ENCODE results near the gene DHFR2. TPM values are rescaled to one million over a fixed set of nuclear protein-coding genes. Genes with fewer than 3 reads are reported as not detected.
A peak's percentile ranks its signal among the peaks of the same experiment; 100 is the strongest.

The DHFR2 gene
- total RNA-seq, 4 donors from 2014 or later, result 1.2 to 2.1 (median 1.4) TPM

DNA sequence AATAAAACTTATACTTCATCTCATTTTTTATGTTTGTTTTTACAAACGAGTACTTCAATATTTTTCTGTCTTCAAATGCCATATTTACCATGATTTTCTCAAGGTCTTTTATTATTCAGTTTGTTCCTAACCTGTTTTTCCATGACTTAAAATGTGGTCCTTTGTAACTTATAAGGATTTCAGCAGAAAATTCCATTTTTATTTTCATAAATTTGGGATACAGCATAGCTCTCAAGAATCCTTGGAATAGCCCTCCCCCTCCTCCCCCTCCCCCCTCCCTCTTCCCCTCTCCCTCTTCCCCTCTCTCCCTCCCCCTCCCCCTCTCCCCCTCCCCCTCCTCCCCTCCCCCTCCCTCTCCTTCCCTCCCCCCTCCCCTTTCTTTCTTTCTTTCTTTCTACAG, 19.4 kb downstream of the DHFR2 start:
- in situ Hi-C loops (cut with MboI; ENCODE audit: low sequenced_read_pairs in 4 of 4), result no loop called here
- no peak overlapping the region for H3K27ac ChIP-seq
- H3K27me3 ChIP-seq, result no peaks in the 10 kb centered on the region

DNA sequence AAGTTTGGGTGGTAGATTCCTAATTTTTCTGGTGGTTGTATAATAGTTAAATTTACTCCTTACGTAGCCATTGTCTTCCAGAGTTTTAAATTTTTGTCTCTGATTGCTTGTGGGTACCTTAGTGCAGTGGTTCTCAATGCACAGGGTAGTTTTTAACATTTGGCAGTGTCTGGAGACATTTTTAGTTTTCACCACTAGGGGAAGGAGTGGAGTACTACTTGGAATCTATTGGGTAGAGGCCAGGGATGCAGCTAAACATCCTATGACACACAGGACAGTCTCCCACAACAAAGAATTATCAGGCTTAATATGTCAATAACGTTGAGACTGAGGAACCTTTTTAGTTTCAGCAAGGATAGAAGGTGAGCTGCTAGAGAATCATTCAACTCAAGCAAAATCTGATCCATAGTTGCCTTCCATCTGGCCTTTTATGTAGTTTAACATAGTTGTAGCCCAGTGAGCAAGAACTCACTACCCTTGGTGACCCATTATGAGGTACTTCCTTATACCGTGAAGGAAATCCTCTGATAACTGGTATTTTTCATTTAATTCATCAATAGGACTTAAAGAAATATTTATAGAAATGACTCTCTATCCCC, 25.7 kb downstream of the DHFR2 start:
- Histone ChIP-seq H3K27ac (no peak overlapping the region), H3K27me3 (no peaks in the 10 kb centered on the region), H3K4me1 (no peaks in the 10 kb centered on the region), H3K4me3 (no peak overlapping the region), H3K9me3 (no peaks in the 10 kb centered on the region), H3K36me3 (no peaks in the 10 kb centered on the region)
- in situ Hi-C loops (cut with MboI; ENCODE audit: low sequenced_read_pairs in 4 of 4) (no loop called here), intact Hi-C loops (cut with DNase I; ENCODE audit: low total_unique reads) (no loop called here)
- no peak for ATAC-seq
- TF ChIP-seq, protein P1, sequence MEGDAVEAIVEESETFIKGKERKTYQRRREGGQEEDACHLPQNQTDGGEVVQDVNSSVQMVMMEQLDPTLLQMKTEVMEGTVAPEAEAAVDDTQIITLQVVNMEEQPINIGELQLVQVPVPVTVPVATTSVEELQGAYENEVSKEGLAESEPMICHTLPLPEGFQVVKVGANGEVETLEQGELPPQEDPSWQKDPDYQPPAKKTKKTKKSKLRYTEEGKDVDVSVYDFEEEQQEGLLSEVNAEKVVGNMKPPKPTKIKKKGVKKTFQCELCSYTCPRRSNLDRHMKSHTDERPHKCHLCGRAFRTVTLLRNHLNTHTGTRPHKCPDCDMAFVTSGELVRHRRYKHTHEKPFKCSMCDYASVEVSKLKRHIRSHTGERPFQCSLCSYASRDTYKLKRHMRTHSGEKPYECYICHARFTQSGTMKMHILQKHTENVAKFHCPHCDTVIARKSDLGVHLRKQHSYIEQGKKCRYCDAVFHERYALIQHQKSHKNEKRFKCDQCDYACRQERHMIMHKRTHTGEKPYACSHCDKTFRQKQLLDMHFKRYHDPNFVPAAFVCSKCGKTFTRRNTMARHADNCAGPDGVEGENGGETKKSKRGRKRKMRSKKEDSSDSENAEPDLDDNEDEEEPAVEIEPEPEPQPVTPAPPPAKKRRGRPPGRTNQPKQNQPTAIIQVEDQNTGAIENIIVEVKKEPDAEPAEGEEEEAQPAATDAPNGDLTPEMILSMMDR (IDR thresholded peaks at IDR 0.05 in 4 of 5, conservative IDR thresholded peaks at IDR 0.05 in 1 of 5), result peak in 1 of 5 experiments; percentile 33
- TF ChIP-seq POLR2A (IDR thresholded peaks at IDR 0.05), result no peak
- DNase-seq, result no peak

More for the DNA sequence above, 19.4 kb downstream of the DHFR2 start:
- ATAC-seq (no peak), DNase-seq (no peak)
- Histone ChIP-seq H3K4me1 (no peaks in the 10 kb centered on the region), H3K4me3 (no peak overlapping the region), H3K9me3 (no peaks in the 10 kb centered on the region), H3K36me3 (peaks cover 0 to 8% of the 10 kb centered on the region in 2 donors)
- TF ChIP-seq, protein P1 (IDR thresholded peaks at IDR 0.05 in 4 of 5, conservative IDR thresholded peaks at IDR 0.05 in 1 of 5), result no peak
- no peak for TF ChIP-seq POLR2A (IDR thresholded peaks at IDR 0.05)
- intact Hi-C loops (cut with DNase I; ENCODE audit: low total_unique reads), result no loop called here

DNA sequence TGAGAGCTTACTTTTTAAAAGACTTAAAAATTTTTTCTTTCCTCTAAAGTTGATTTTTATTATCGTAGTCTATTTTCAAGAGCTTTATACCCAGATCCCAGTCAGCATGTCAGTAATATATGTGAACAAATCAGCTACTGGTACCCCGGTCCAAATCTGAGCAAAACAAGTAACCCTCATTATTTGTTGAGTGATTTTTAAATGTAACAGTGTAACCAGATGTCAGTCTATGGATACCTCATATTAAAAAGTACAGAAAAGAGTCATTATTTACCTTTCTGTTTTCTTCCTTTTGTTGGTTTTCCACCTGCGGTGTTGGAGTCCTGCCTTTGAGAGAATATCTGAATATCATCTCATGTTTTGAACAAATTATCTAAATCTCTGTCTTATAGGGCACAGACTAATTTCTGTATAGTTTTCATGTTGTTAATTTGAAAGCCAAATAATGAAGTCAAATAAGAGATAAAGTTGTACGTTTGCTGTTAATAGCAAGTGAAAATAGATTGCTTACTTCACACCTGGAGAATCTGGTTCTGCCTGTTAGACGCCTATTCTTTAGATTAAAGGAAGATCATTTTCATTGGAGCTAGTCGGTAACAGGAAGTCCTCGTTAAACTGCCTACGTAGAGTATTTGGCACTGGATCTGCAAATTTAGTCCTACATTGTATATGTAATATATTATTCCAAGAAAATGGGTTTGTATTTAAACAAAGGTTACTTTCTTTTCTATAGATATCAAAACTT, 34.5 kb downstream of the DHFR2 start, which contains the start of gene STX19:
Gene STX19 (minus strand): TSS at position 505 of the 745 bp plus-strand sequence. CDS start 13,328 bp downstream, outside the sequence.
- in situ Hi-C loops (cut with MboI; ENCODE audit: low sequenced_read_pairs in 4 of 4), result no loop called here
- Histone ChIP-seq H3K27me3 (no peaks in the 10 kb centered on the region), H3K4me1 (no peaks in the 10 kb centered on the region), H3K4me3 (no peak within 1 kb of the TSS), H3K36me3 (no peaks in the 10 kb centered on the region), H3K9me3 (no peaks in the 10 kb centered on the region), H3K27ac (no peak within 1 kb of the TSS)
- intact Hi-C loops (cut with DNase I; ENCODE audit: low total_unique reads), result no loop called here
- no peak for TF ChIP-seq POLR2A (IDR thresholded peaks at IDR 0.05)
- TF ChIP-seq, protein P1 (IDR thresholded peaks at IDR 0.05 in 4 of 5, conservative IDR thresholded peaks at IDR 0.05 in 1 of 5), result no peak
- ATAC-seq, result no peak
- no peak for DNase-seq

DNA sequence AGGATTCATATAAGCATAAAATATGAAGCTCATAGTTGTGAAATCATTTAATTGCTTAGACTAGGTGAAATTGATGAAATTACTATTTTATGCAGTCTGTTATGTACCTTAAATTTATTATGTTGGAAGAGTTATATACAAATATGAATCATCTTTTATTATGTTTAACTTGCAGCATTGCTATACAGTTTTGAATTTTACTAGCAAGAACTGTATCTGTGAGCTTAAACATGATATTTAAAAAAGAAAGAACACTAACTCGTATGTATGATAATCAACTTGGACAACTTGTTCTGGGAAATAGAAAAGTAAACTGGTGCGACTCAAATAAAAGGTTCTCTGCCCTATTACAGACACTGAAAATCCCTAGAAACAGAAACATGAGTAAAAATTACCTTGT, 36.1 kb downstream of the DHFR2 start:
- ATAC-seq, result no peak
- Histone ChIP-seq H3K4me3 (no peak overlapping the region), H3K27me3 (no peaks in the 10 kb centered on the region), H3K27ac (no peak overlapping the region), H3K36me3 (no peaks in the 10 kb centered on the region), H3K4me1 (no peaks in the 10 kb centered on the region), H3K9me3 (no peaks in the 10 kb centered on the region)
- TF ChIP-seq, protein P1 (IDR thresholded peaks at IDR 0.05 in 4 of 5, conservative IDR thresholded peaks at IDR 0.05 in 1 of 5), result no peak
- TF ChIP-seq POLR2A (IDR thresholded peaks at IDR 0.05), result no peak
- DNase-seq, result no peak
- intact Hi-C loops (cut with DNase I; ENCODE audit: low total_unique reads), result no loop called here
- in situ Hi-C loops (cut with MboI; ENCODE audit: low sequenced_read_pairs in 4 of 4), result no loop called here

Measured in gastrocnemius medialis (tissue), 4 donors.